Activated naive CD8-positive, alpha-beta T cell treated with anti-CD3 and anti-CD28 coated beads for 36 hours (primary cell): ENCODE measurements around the gene IL11RA. TPM values are rescaled to one million over a fixed set of nuclear protein-coding genes. Genes with fewer than 3 reads are reported as not detected.
A peak's percentile ranks its signal among the peaks of the same experiment; 100 is the strongest.

Source experiments
- DNase-seq: peaks from one replicate; pipeline ENCODE4 v3.0.0; 2021
- H3K27ac Mint-ChIP-seq: one replicate; pipeline ENCODE4 v1.8.0; 2022; ENCODE audit warnings: mild to moderate bottlenecking, moderate library complexity, mixed read lengths
- H3K27me3 Mint-ChIP-seq: one replicate; pipeline ENCODE4 v1.8.0; 2022; ENCODE audit warnings: mild to moderate bottlenecking, mixed read lengths
- H3K36me3 Mint-ChIP-seq: one replicate; pipeline ENCODE4 v1.8.0; 2021; ENCODE audit warnings: mild to moderate bottlenecking, mixed read lengths
- H3K4me1 Mint-ChIP-seq: one replicate; pipeline ENCODE4 v1.8.0; 2021; ENCODE audit warnings: mixed read lengths
- H3K4me3 Mint-ChIP-seq: one replicate; pipeline ENCODE4 v1.8.0; 2022; ENCODE audit warnings: mild to moderate bottlenecking, moderate library complexity, mixed read lengths
- H3K9me3 Mint-ChIP-seq: one replicate; pipeline ENCODE4 v1.8.0; 2022; ENCODE audit warnings: mixed read lengths
- total RNA-seq, 2 experiments: library from RNA; stranded (reverse); gene quantifications; one replicate each; pipeline ENCODE4 v1.2.3, GENCODE V29; 2021

The IL11RA gene
- total RNA-seq, 2 experiments from 2014 or later: 12.1 to 13.0 TPM

DNA sequence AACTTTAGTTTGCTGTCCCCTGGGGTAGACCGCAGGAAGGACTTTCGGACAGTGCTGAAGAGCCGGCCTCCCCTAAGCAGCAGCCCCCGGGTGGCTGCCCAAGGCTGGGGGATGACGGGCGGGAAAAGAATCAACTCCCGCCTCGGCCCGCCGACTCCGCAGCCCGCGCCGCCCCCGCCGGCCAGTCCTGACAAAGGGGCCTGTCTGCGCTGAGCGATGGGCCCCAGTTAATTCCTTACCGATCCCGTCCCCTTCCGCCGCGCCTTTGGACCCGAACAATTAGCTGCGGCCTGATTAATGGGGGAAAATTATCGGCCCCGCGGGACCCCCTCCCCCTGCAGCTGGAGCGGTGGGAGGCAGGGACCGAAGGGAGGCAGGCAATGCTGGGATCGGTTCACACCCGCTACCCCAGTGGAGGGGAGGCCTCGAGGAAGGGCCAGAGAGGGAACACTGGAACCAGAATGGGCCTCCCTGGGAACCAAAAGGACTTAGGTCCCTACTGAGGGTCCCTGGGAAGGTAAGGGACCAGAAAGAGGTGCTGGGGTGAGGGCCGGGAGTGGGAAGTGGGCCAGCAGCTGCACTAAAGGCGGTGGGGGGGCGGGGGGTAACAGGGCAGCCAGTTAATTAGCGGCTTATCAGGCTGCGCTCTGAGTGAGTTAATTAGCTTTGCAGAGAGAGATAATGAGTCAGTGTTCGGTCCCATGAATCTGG lies 27.4 kb upstream of the IL11RA start:
- Mint-ChIP-seq H3K36me3 (no peaks in the 10 kb centered on the region), H3K4me1 (peaks cover 23% of the 10 kb centered on the region), H3K9me3 (no peaks in the 10 kb centered on the region), H3K4me3 (no peak overlapping the region), H3K27me3 (peaks cover 81% of the 10 kb centered on the region), H3K27ac (no peak overlapping the region)
- DNase-seq: no peak

DNA sequence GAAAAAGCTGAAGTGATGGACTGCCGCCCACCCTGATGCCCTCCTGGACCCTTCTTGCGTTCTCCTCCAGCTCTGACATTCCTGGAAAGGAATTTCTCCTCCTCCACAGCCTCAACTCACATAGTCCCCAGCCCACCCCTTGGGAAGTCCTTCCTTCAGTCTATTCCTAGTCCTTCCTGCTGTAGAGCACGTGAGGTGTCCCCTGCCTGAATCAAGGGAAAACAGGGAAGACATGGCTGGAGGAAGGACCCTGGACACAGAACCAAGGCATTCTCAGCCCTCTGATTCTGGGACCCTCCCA lies 26.8 kb upstream of the IL11RA start:
- no peak overlapping the region for H3K4me3 Mint-ChIP-seq
- peaks cover 86% of the 10 kb centered on the region for H3K27me3 Mint-ChIP-seq
- no peak overlapping the region for H3K27ac Mint-ChIP-seq
- H3K4me1 Mint-ChIP-seq: peaks cover 21% of the 10 kb centered on the region
- no peaks in the 10 kb centered on the region for H3K36me3 Mint-ChIP-seq
- H3K9me3 Mint-ChIP-seq: no peaks in the 10 kb centered on the region
- DNase-seq: no peak

DNA sequence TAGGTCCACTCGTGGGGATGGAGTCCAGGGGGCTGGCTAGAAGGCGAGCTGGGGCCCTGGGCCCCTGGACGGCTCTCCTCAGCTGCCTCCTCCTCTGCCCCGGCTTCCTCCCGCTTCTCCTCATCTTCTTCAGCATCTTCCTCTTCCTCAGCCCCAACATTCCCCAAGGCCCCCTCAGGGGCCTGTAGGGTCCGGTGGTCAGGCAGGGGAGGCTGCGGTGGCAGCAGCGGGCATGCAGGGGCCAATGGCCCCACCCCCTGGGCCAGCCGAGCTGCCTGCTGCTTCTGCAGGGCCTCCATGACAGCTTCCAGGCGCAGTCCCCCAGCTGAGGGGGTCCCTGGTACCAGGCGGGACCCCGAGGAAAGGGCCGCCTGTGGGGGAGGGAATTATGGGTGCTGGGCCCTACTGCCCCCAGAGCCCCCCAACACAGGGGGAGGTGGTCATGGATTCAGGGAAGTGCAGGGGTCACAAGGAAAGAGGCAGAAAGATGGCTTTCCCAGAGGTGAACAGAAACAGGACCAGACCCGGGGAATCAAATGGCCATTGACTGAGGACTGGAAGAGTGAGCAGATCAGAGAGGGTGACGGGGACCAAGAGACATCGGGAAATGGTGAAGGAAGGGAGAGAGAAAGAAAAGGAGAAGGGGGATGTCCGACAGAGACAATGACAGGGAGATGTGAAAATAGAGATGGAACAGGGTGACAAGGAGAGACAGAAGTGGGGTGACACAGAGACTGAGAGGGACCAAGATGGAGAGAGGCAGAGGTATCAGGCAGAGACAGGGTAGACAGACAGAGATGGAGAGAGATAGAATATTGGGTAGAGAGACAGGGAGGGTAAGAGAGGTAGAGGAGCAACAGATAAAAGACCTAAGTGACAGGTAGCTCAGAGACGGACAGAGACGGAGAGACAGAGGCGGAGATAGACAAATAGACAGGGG lies 24.0 kb upstream of the IL11RA start:
- peak overlapping the region; percentile 67 for H3K4me3 Mint-ChIP-seq
- peaks cover 19% of the 10 kb centered on the region for H3K4me1 Mint-ChIP-seq
- H3K27me3 Mint-ChIP-seq: peaks cover 74% of the 10 kb centered on the region
- H3K9me3 Mint-ChIP-seq: no peaks in the 10 kb centered on the region
- DNase-seq: no peak
- H3K27ac Mint-ChIP-seq: no peak overlapping the region
- H3K36me3 Mint-ChIP-seq: no peaks in the 10 kb centered on the region

DNA sequence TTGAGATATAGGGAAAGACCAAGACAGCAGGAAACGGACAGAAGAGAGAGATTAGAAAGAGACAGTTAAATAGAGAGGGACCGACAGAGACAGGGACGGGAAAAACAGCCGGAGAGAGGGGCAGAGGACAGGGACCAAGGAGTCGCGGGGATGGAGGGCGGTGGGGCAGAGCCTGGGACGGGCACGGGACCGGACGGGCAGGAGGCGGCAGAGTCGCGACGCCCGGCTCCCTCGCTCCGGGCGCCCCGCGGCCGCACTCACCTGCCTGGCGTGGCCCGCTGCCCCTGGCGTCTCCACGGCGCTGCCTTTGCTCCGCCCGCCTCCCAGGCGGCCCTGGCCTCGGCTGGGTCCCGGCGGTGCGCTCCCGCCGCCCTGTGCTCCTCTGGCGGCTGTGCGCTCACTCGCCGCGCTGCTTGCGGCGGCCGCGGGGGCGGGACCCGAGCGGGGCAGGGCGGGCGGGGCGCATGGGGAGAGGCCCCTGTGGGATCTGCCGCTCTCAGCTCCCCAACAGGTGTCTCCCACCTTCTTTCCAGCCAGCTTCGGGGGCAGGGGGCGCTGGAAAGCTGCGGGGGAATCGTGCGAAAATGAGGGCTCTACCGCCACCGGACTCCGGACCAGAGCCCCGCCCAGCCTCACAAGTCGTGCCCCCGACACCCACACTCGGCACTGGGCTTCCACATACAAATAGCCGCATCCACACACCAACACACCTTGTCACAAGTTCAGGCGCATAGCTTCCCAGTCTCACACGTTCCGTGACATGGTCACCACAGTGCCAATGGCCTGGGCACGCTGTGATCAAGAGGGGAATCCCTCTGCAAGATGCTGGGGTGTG lies 23.1 kb upstream of the IL11RA start, which contains the start of gene ARID3C:
Gene ARID3C, minus strand, starts transcription at position 411 of the 835 bp plus-strand sequence. CDS start 1,052 bp downstream, outside the sequence.
- Mint-ChIP-seq H3K4me1 (peaks cover 16% of the 10 kb centered on the region), H3K9me3 (no peaks in the 10 kb centered on the region), H3K36me3 (peaks cover 2% of the 10 kb centered on the region), H3K4me3 (peak within 1 kb of the TSS; percentile 67), H3K27ac (no peak within 1 kb of the TSS), H3K27me3 (peaks cover 66% of the 10 kb centered on the region)
- peak; percentile 57 for DNase-seq

DNA sequence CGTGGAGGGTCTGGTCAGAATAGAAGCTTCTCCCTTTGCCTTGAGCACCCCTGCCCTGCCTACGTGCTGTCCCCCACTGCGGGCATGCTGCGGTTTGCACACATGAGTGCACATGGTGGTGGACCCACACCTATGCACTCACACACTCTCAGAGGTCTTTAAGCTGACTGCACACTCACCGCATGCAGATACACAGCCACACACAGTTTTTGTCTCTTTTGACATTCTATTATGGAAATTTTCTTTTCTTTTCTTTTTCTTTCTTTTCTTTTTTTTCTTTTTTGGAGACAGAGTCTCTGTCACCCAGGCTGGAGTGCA lies 22.5 kb upstream of the IL11RA start:
- no peak for DNase-seq
- peaks cover 61% of the 10 kb centered on the region for H3K27me3 Mint-ChIP-seq
- no peak overlapping the region for H3K27ac Mint-ChIP-seq
- H3K4me3 Mint-ChIP-seq: peak overlapping the region; percentile 55
- H3K9me3 Mint-ChIP-seq: no peaks in the 10 kb centered on the region
- peaks cover 15% of the 10 kb centered on the region for H3K4me1 Mint-ChIP-seq
- H3K36me3 Mint-ChIP-seq: peaks cover 2% of the 10 kb centered on the region

DNA sequence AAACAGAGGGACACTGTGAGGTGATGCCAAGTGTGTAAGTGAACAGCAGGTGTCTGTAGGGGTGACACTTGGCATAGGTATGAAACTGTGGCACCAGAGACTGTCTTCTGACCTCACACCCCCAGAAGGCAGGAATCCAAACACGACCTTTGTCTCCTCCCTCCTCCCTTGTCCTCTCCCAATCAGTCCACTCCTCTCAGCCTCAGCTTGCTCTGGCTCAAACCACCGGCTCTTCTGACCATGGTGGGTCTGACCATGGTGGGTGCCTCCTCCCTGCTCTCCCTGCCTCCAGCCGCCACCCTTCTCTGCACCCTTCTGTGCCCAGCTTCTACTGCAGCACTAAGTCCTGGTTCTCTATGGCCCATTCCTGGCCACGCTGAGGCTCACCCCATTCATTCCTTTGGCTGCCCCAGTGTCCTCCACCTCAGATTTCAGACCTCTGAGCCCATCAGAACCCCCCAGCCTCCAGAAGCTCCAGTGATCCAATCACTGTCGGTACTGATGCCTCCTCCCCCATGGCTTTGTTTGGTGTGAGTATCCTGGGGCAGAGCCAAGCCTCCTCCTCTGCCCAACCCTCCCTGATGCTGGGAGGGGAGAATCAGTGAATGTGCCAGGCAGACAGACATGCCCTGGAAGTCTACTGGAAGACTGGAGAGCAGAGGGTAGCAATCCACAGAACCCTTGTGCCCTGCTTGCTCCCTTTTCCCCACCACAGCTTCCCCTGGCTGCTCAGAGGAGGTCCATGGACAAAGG lies 21.4 kb upstream of the IL11RA start:
- H3K9me3 Mint-ChIP-seq: no peaks in the 10 kb centered on the region
- DNase-seq: no peak
- H3K4me1 Mint-ChIP-seq: peaks cover 26% of the 10 kb centered on the region
- no peak overlapping the region for H3K27ac Mint-ChIP-seq
- H3K36me3 Mint-ChIP-seq: peaks cover 12% of the 10 kb centered on the region
- peaks cover 50% of the 10 kb centered on the region for H3K27me3 Mint-ChIP-seq
- H3K4me3 Mint-ChIP-seq: no peak overlapping the region

DNA sequence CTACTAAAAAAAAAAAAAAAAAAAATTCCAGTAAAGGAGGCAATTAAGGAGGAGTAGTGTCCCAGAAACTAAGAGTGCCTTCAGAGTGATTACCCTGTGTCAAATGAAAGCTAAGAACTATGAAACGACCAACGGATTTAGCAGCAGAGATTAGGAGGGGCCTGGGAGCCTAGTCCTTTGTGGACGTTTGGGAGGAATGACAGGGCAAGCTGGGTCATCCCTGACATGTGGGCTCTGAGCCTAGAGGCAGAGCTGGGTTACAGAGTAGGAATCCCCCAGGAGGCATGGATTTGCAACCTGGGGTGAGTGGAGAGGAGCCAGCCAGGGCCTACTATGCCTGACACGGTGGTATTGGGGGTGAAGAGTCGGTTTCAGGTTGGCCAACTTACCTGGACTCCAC lies 18.8 kb upstream of the IL11RA start:
- DNase-seq: no peak
- Mint-ChIP-seq H3K36me3 (peaks cover 23% of the 10 kb centered on the region), H3K27me3 (peaks cover 24% of the 10 kb centered on the region), H3K4me1 (peaks cover 33% of the 10 kb centered on the region), H3K4me3 (no peak overlapping the region), H3K27ac (no peak overlapping the region), H3K9me3 (no peaks in the 10 kb centered on the region)

DNA sequence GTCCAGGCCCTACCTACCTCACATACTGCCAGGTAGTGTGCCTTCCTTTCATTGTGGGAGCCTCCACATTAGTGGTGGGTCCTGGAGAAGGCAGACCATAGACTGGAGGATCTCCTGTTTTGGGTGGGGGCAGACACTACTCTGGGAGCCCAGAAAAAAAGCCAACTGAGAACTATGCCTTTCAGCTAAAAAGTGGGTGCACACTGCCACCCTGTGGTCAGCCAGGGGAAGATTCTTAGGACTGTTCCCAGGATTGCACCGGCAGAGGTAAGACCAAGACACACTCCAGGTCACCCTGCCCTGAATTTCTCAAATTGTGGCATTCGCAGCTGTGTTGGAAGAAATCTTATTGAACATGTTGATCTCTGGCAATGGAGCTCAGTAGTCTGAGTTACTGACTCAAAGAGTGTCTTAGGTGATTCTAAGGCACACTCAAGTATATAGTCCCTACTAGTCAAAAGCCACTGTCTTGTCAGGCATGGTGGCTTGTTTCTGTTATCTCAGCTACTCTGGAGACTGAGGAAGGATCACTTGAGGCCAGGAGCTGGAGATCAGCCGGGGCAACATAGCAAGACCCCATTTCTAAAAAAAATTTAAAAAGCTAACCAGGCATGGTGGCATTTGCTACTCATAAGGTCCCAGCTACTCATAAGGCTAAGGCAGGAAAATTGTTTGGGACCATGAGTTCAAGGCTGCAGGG lies 18.0 kb upstream of the IL11RA start:
- no peak overlapping the region for H3K4me3 Mint-ChIP-seq
- peaks cover 23% of the 10 kb centered on the region for H3K36me3 Mint-ChIP-seq
- peak; percentile 71 for DNase-seq
- peaks cover 18% of the 10 kb centered on the region for H3K27me3 Mint-ChIP-seq
- no peaks in the 10 kb centered on the region for H3K9me3 Mint-ChIP-seq
- no peak overlapping the region for H3K27ac Mint-ChIP-seq
- H3K4me1 Mint-ChIP-seq: peaks cover 34% of the 10 kb centered on the region

DNA sequence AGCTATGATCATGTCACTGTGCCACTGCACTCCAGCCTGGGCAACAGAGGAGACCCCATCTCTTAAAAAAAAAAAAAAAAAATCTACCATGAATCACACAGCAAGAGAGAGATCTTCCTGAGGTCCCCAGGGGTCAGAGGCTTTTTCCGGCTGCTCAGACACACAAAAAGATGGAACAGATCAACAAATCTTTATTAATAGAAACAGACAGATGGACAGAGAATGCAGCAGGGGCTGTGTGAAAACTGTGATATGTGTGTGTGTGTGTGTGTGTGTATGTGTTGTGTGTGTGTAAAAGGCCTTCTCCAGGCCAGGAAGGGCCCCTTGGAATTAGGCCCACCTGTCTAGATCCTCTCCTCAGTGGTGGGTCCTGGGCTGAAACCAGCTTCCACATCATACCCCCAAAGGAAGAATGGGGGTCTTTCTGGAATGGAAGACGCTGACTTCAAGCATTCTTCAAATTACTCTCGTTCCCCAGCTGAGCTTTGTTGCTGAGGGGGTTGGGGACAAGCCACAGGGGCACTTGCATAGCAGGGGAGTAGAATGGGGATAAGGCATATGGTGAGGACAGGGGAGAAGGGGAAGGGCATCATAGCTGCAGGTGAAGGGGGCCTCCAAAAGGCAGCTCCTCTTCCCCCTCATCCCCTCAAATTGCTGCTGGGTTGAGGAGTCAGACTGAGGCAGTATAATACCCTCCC lies 17.3 kb upstream of the IL11RA start:
- Mint-ChIP-seq H3K9me3 (no peaks in the 10 kb centered on the region), H3K27ac (no peak overlapping the region), H3K4me1 (peaks cover 30% of the 10 kb centered on the region), H3K4me3 (no peak overlapping the region), H3K36me3 (peaks cover 23% of the 10 kb centered on the region), H3K27me3 (peaks cover 11% of the 10 kb centered on the region)
- no peak for DNase-seq

DNA sequence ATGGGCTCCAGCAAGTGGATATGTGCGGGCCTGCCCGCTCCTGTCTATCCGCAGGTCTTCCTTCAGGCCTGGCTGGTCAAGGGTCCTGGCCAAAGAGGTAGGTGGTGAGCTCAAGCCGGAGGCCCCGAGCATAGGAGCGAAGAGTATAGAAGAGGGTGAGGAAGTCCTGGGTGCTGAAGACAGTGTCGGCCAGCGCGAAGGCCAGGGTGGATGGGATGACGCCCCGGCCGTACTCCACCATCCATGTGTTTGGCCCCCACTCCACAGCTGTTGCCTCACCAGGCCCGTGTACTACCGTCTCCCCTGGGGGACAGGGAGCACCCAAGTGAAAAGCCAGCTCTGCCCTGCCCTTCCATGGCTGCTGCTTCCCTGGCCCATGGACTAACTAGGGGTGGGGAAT lies 16.4 kb upstream of the IL11RA start:
- Mint-ChIP-seq H3K4me1 (peaks cover 30% of the 10 kb centered on the region), H3K27me3 (peaks cover 3% of the 10 kb centered on the region), H3K27ac (no peak overlapping the region), H3K4me3 (peak overlapping the region; percentile 97), H3K36me3 (peaks cover 23% of the 10 kb centered on the region), H3K9me3 (no peaks in the 10 kb centered on the region)
- DNase-seq: no peak

DNA sequence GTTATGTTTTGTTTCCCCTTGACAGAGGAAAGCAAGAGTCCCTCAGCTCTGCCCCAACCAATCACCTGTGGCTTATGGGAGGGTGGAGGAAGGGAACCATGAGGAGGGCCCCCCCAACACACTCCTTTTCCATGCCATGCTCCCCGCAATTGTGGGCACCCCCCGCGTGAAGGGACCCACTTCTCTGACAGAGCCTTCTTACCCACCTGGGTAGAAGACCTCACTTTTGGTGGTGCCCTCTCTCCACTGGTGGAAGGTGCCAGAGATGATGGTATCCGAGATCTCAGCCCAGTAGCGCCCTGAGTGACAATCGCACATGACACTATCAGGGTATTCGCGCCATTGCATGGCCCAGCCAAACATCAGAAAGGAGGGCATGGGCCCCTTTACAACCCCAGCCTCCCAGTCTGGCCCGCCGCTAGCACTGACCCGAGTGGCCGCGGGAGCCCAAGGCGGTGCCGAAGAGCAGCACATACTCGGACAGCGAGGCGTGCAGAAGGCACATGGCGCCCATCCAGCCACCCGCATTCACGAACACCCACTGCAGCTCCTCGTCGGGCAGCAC lies 15.1 kb upstream of the IL11RA start:
- Mint-ChIP-seq H3K4me1 (peaks cover 30% of the 10 kb centered on the region), H3K27me3 (no peaks in the 10 kb centered on the region), H3K9me3 (no peaks in the 10 kb centered on the region), H3K36me3 (peaks cover 23% of the 10 kb centered on the region), H3K4me3 (peak overlapping the region; percentile 97), H3K27ac (peak overlapping the region; percentile 93)
- DNase-seq: no peak

DNA sequence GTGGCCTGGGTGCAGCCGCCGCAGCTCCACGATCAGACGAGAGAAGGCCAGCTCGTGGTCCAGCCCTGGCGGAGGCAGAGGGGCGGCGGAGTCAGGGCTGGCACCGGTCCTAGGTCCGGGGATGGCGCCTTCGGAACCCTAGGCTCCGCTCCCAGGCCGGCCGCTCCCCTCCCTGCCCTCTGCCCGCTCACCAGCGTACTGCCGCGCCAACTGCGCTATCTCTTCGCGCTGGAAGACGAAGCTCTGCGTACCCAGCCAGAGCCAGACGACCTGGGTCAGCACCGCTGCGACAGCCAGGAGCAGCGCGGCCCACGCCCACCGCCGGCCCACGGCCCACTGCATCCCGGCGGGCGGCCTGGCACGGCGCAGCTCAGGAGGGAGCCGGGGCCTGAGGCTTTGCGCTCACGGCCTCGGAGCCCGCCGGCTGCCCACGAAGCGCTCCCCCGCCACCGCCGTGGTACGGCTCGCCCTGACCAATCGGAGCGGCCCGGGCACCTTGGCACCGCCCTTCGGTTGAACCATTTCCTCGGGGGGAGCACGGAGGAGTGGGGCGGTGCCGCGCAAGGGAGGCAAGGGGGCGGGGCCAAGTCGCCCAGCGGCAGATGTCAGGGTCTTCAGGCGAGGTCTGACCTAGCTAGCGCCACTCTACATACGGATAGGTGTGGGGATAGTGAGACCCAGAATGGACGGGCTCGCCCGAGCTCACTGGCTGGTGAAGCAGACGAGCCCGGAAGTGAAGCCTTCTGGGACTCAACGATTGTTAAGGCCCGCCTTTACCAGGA lies 14.4 kb upstream of the IL11RA start, which contains the start of gene SIGMAR1:
Gene SIGMAR1, minus strand, starts transcription at position 432 of the 782 bp plus-strand sequence. Its CDS starts 90 bp downstream, at position 342.
- H3K27ac Mint-ChIP-seq: peak within 1 kb of the TSS; percentile 93
- H3K9me3 Mint-ChIP-seq: no peaks in the 10 kb centered on the region
- peaks cover 23% of the 10 kb centered on the region for H3K36me3 Mint-ChIP-seq
- H3K4me1 Mint-ChIP-seq: peaks cover 30% of the 10 kb centered on the region
- peak; percentile 97 for DNase-seq
- H3K4me3 Mint-ChIP-seq: peak within 1 kb of the TSS; percentile 97
- H3K27me3 Mint-ChIP-seq: no peaks in the 10 kb centered on the region

DNA sequence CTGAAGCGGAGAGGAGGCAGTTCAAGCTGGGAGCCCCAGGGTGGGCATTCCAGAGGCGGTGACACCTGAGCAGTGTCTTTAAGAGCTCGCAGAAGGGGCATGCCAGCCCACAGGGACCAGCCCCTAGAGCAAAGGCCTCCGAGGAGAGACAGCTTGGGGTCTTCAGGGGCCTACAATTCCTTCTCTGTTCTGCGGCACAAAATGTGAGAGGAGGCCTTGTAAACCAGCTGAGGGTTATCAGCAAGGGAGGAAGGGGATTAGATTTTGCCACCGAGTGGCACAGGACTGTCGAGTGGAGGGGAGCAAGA lies 13.9 kb upstream of the IL11RA start:
- Mint-ChIP-seq H3K4me1 (peaks cover 30% of the 10 kb centered on the region), H3K9me3 (no peaks in the 10 kb centered on the region), H3K27ac (peak overlapping the region; percentile 93), H3K27me3 (no peaks in the 10 kb centered on the region), H3K4me3 (peak overlapping the region; percentile 97), H3K36me3 (peaks cover 22% of the 10 kb centered on the region)
- no peak for DNase-seq
